ENCODE data around the gene HIVEP3. TPM values are rescaled to one million over a fixed set of nuclear protein-coding genes. Genes with fewer than 3 reads are reported as not detected.

HIVEP3 gene
- total and polyA plus RNA-seq, 2 donors (not counting 1 experiment from before 2014, with no cell fraction given), result 2.0 to 5.1 TPM

GRCh38 chr1:41641941-41642527, 276.7 kb downstream of the HIVEP3 start:
- intact Hi-C loops (cut with micrococcal nuclease), result loop anchor here (2.0 kb wide), 1 partner anchor 19 kb away; no protein-coding TSS in a partner anchor
- CTCF ChIA-PET, result no interaction called here
- H3K79me2 ChIP-seq (ENCODE audit: control insufficient read depth, insufficient read depth, low read length), result peaks cover 31% of the 10 kb centered on the region
- 95% methylated on average over 7 of the region's 7 CpGs for WGBS (ENCODE audit: insufficient coverage)
- TF ChIP-seq CTCF (IDR thresholded peaks at IDR 0.05) (no peak), EZH2 (IDR thresholded peaks at IDR 0.05; ENCODE audit: borderline replicate concordance, insufficient read depth, low read depth, low read length, poor library complexity, severe bottlenecking) (no peak)
- no peak overlapping the region for H3K9ac ChIP-seq (ENCODE audit: low read length)
- peak overlapping the region; percentile 53 for H3K4me2 ChIP-seq (replicated peaks; ENCODE audit: low read depth, low read length, poor library complexity, severe bottlenecking)
- H3K9me3 ChIP-seq (ENCODE audit: control extremely low read depth in 1 of 3, control insufficient read depth in 2 of 3, insufficient read depth in 1 of 3, low read length in 2 of 3), result no peaks in the 10 kb centered on the region
- no peak overlapping the region for H3K4me3 Mint-ChIP-seq
- no peaks in the 10 kb centered on the region for H3K36me3 ChIP-seq (replicated peaks in 1 of 2; ENCODE audit: control extremely low read depth in 1 of 2, control insufficient read depth in 1 of 2, extremely low read depth in 1 of 2, insufficient read depth in 2 of 2, low read length in 1 of 2)
- H3K9me3 Mint-ChIP-seq (ENCODE audit: insufficient read depth), result no peaks in the 10 kb centered on the region
- peak overlapping the region; percentile 33 for H2AFZ ChIP-seq (ENCODE audit: insufficient read depth, low read depth, low read length, poor library complexity, severe bottlenecking)
- H3K27ac ChIP-seq (ENCODE audit: low read length in 2 of 2), result peak overlapping the region; percentile 8 to 68
- no peak for DNase-seq
- no peak overlapping the region for H3K4me3 ChIP-seq (ENCODE audit: control extremely low read depth in 1 of 5, extremely low read depth in 1 of 5, insufficient read depth in 1 of 5, low read depth in 2 of 5, low read length in 4 of 5)
- ATAC-seq (ENCODE audit: low read depth), result no peak
- H4K20me1 ChIP-seq (ENCODE audit: control insufficient read depth, insufficient read depth, low read length, poor library complexity, severe bottlenecking), result no peaks in the 10 kb centered on the region
- H3K4me1 Mint-ChIP-seq, result peaks cover 49% of the 10 kb centered on the region
- H3K27me3 Mint-ChIP-seq, result no peaks in the 10 kb centered on the region
- no peak overlapping the region for H3K27ac Mint-ChIP-seq
- H3K4me1 ChIP-seq (ENCODE audit: control insufficient read depth in 2 of 2, insufficient read depth in 2 of 2, low read length in 2 of 2), result peaks cover 61 to 74% of the 10 kb centered on the region in 2 donors
- POLR2A ChIA-PET, result no interaction called here
- H3K27me3 ChIP-seq (replicated peaks in 1 of 4; ENCODE audit: control extremely low read depth in 1 of 4, control insufficient read depth in 3 of 4, insufficient read depth in 4 of 4, low read length in 3 of 4), result no peaks in the 10 kb centered on the region

GRCh38 chr1:41641475-41641814, 277.3 kb downstream of the HIVEP3 start:
- intact Hi-C loops (cut with micrococcal nuclease), result loop anchor here (2.0 kb wide), 1 partner anchor 19 kb away; no protein-coding TSS in a partner anchor
- DNase-seq (no peak), ATAC-seq (ENCODE audit: low read depth) (peak; percentile 64)
- Histone ChIP-seq H3K9ac (ENCODE audit: low read length) (no peak overlapping the region), H3K9me3 (ENCODE audit: control extremely low read depth in 1 of 3, control insufficient read depth in 2 of 3, insufficient read depth in 1 of 3, low read length in 2 of 3) (no peaks in the 10 kb centered on the region), H3K27me3 (replicated peaks in 1 of 4; ENCODE audit: control extremely low read depth in 1 of 4, control insufficient read depth in 3 of 4, insufficient read depth in 4 of 4, low read length in 3 of 4) (no peaks in the 10 kb centered on the region), H3K4me1 (ENCODE audit: control insufficient read depth in 2 of 2, insufficient read depth in 2 of 2, low read length in 2 of 2) (peaks cover 64 to 77% of the 10 kb centered on the region in 2 donors), H3K79me2 (ENCODE audit: control insufficient read depth, insufficient read depth, low read length) (peaks cover 25% of the 10 kb centered on the region), H3K27ac (ENCODE audit: low read length in 2 of 2) (peak overlapping the region; percentile 45 to 68), H4K20me1 (ENCODE audit: control insufficient read depth, insufficient read depth, low read length, poor library complexity, severe bottlenecking) (no peaks in the 10 kb centered on the region), H3K36me3 (replicated peaks in 1 of 2; ENCODE audit: control extremely low read depth in 1 of 2, control insufficient read depth in 1 of 2, extremely low read depth in 1 of 2, insufficient read depth in 2 of 2, low read length in 1 of 2) (no peaks in the 10 kb centered on the region), H3K4me3 (ENCODE audit: control extremely low read depth in 1 of 5, extremely low read depth in 1 of 5, insufficient read depth in 1 of 5, low read depth in 2 of 5, low read length in 4 of 5) (no peak overlapping the region), H3K4me2 (replicated peaks; ENCODE audit: low read depth, low read length, poor library complexity, severe bottlenecking) (peak overlapping the region; percentile 53), H2AFZ (ENCODE audit: insufficient read depth, low read depth, low read length, poor library complexity, severe bottlenecking) (peak overlapping the region; percentile 33)
- Mint-ChIP-seq H3K4me1 (peaks cover 51% of the 10 kb centered on the region), H3K27me3 (no peaks in the 10 kb centered on the region), H3K4me3 (no peak overlapping the region), H3K27ac (no peak overlapping the region), H3K9me3 (ENCODE audit: insufficient read depth) (no peaks in the 10 kb centered on the region)
- WGBS (ENCODE audit: insufficient coverage), result 0% methylated on average over 2 of the region's 3 CpGs
- no peak for TF ChIP-seq EZH2 (IDR thresholded peaks at IDR 0.05; ENCODE audit: borderline replicate concordance, insufficient read depth, low read depth, low read length, poor library complexity, severe bottlenecking)
- no peak for TF ChIP-seq CTCF (IDR thresholded peaks at IDR 0.05)
- CTCF ChIA-PET, result no interaction called here
- POLR2A ChIA-PET, result no interaction called here
